Keratinocyte (primary cell): ENCODE data around the gene BCO2. TPM values are rescaled to one million over a fixed set of nuclear protein-coding genes. Genes with fewer than 3 reads are reported as not detected.

ENCODE experiments used
- DNase-seq: peaks from one replicate; pipeline ENCODE4 v3.0.0-alpha.2; 2011; ENCODE audit warnings: low read depth, missing footprints, low spot score
- FAIRE-seq: peaks from 2 replicates; lab custom pipeline; 2011; peaks lifted over from hg19 to GRCh38; lab: Jason Lieb, UNC
- H2AFZ ChIP-seq: 2 replicates; pipeline ENCODE4 v1.6.0; 2012; ENCODE audit warnings: low read length, control low read depth, inconsistent platforms; ENCODE audit not compliant: control insufficient read depth
- H3K27ac ChIP-seq: 2 replicates; pipeline ENCODE4 v1.5.1; 2011; ENCODE audit warnings: low read length; ENCODE audit not compliant: control insufficient read depth, insufficient read depth
- H3K27me3 ChIP-seq: 3 replicates; pipeline ENCODE4 v1.6.0; 2011; ENCODE audit warnings: low read length; ENCODE audit not compliant: control insufficient read depth, insufficient read depth; ENCODE audit errors: extremely low read depth
- H3K36me3 ChIP-seq, 2 experiments: 2 replicates in 1 of 2; 3 replicates in 1 of 2; pipeline ENCODE4 v1.5.1; 2011; ENCODE audit warnings: low read length in 2 of 2, mild to moderate bottlenecking in 1 of 2; ENCODE audit not compliant: control insufficient read depth in 2 of 2, insufficient read depth in 2 of 2; ENCODE audit errors: extremely low read depth in 1 of 2
- H3K4me1 ChIP-seq: 3 replicates; pipeline ENCODE4 v1.5.1; 2011; ENCODE audit warnings: low read length; ENCODE audit not compliant: control insufficient read depth, insufficient read depth; ENCODE audit errors: extremely low read depth
- H3K4me2 ChIP-seq: 3 replicates; pipeline ENCODE4 v1.6.0; 2011; ENCODE audit warnings: low read depth, low read length; ENCODE audit not compliant: control insufficient read depth, insufficient read depth; ENCODE audit errors: extremely low read depth
- H3K4me3 ChIP-seq, 3 experiments: fragments of 200-600 bp in 1 of 3; sonication (generic) in 1 of 3; 2 replicates in 2 of 3; 3 replicates in 1 of 3; pipeline ENCODE4 v1.5.1; 2011 to 2016; ENCODE audit warnings: low read length in 3 of 3, mild to moderate bottlenecking in 3 of 3, control low read depth in 2 of 3, inconsistent platforms in 1 of 3, low read depth in 1 of 3, mixed read lengths in 1 of 3, mixed run types in 1 of 3, moderate library complexity in 1 of 3; ENCODE audit not compliant: control insufficient read depth in 2 of 3, insufficient read depth in 2 of 3; ENCODE audit errors: extremely low read depth in 1 of 3
- H3K79me2 ChIP-seq: 2 replicates; pipeline ENCODE4 v1.6.0; 2012; ENCODE audit warnings: low read length; ENCODE audit not compliant: control insufficient read depth, insufficient read depth
- H3K9ac ChIP-seq: 3 replicates; pipeline ENCODE4 v1.6.0; 2011; ENCODE audit warnings: low read length; ENCODE audit not compliant: control insufficient read depth, insufficient read depth; ENCODE audit errors: extremely low read depth
- H3K9me1 ChIP-seq: 3 replicates; pipeline ENCODE4 v1.6.0; 2011; ENCODE audit warnings: low read length; ENCODE audit not compliant: control insufficient read depth, insufficient read depth; ENCODE audit errors: extremely low read depth
- H3K9me3 ChIP-seq: 2 replicates; pipeline ENCODE4 v1.5.1; 2012; ENCODE audit warnings: low read depth, low read length; ENCODE audit not compliant: control insufficient read depth
- H4K20me1 ChIP-seq: 3 replicates; pipeline ENCODE4 v1.6.0; 2011; ENCODE audit warnings: low read length; ENCODE audit not compliant: control insufficient read depth, insufficient read depth; ENCODE audit errors: extremely low read depth
- CTCF ChIP-seq, 3 experiments: IDR thresholded peaks in 1 of 3; conservative IDR thresholded peaks in 1 of 3; optimal IDR thresholded peaks in 1 of 3; 2 replicates in 2 of 3; 3 replicates in 1 of 3; pipeline versions ENCODE3 to v1.5.1; 2011; ENCODE audit warnings: low read length in 3 of 3, mild to moderate bottlenecking in 3 of 3, moderate library complexity in 2 of 3, control low read depth in 1 of 3, inconsistent platforms in 1 of 3; ENCODE audit not compliant: insufficient read depth in 2 of 3; ENCODE audit errors: extremely low read depth in 1 of 3
- EZH2 ChIP-seq: IDR thresholded peaks from one replicate; pipeline ENCODE4 v1.6.1; 2012; ENCODE audit warnings: inconsistent platforms, mild to moderate bottlenecking, low read length, moderate library complexity
- dilution Hi-C: fragments of 300-500 bp; cut with MboI; formaldehyde crosslinking; loops from one replicate; pipeline ENCODE4 v1.7.0; 2020; ENCODE audit warnings: low sequenced_read_pairs; ENCODE audit not compliant: extremely low pct_ligation_motif_present
- polyA plus RNA-seq, 5 experiments: library from polyadenylated mRNA; depleted of rRNA in 3 of 5; stranded (reverse) in 3 of 5; stranded (forward) in 1 of 5; unstranded in 1 of 5; fragments of >200 nt; gene quantifications; 1 replicate in 1 of 5; 2 replicates in 3 of 5; 3 replicates in 1 of 5; pipeline versions ENCODE4 v1.2.1 to v1.2.3, GENCODE V29; 2011 to 2012; ENCODE audit warnings: missing spikeins in 2 of 5, low read depth in 1 of 5, low replicate concordance in 1 of 5

BCO2 gene
- polyA plus RNA-seq, 1 donor (not counting 4 experiments of a cell fraction or from before 2014, with no cell fraction given), result 0.37 TPM

GRCh38 chr11:112248201-112248600, 72.9 kb downstream of the BCO2 start:
- Histone ChIP-seq H3K9ac (no peak overlapping the region), H3K9me1 (no peaks in the 10 kb centered on the region), H3K79me2 (no peaks in the 10 kb centered on the region), H3K36me3 (no peaks in the 10 kb centered on the region), H3K4me1 (no peaks in the 10 kb centered on the region), H3K4me3 (no peak overlapping the region), H3K27ac (no peak overlapping the region), H4K20me1 (no peaks in the 10 kb centered on the region), H3K4me2 (no peak overlapping the region), H3K9me3 (no peaks in the 10 kb centered on the region), H2AFZ (no peak overlapping the region), H3K27me3 (no peaks in the 10 kb centered on the region)
- dilution Hi-C loops, result no loop called here
- DNase-seq (no peak), FAIRE-seq (no peak)
- TF ChIP-seq CTCF (optimal IDR thresholded peaks at IDR 0.05 in 1 of 3, IDR thresholded peaks at IDR 0.05 in 1 of 3, conservative IDR thresholded peaks at IDR 0.05 in 1 of 3; ENCODE audit: extremely low read depth in 1 of 3, insufficient read depth in 2 of 3, low read length in 3 of 3), result no peak
- no peak for TF ChIP-seq EZH2

GRCh38 chr11:112249871-112250610, 74.7 kb downstream of the BCO2 start:
- no peak overlapping the region for H3K27ac ChIP-seq
- TF ChIP-seq CTCF (optimal IDR thresholded peaks at IDR 0.05 in 1 of 3, IDR thresholded peaks at IDR 0.05 in 1 of 3, conservative IDR thresholded peaks at IDR 0.05 in 1 of 3; ENCODE audit: extremely low read depth in 1 of 3, insufficient read depth in 2 of 3, low read length in 3 of 3) (no peak), EZH2 (no peak)
- no peaks in the 10 kb centered on the region for H3K9me1 ChIP-seq
- no peaks in the 10 kb centered on the region for H3K4me1 ChIP-seq
- H2AFZ ChIP-seq, result no peak overlapping the region
- no peaks in the 10 kb centered on the region for H4K20me1 ChIP-seq
- no peak overlapping the region for H3K9ac ChIP-seq
- H3K4me3 ChIP-seq, result no peak overlapping the region
- no peaks in the 10 kb centered on the region for H3K9me3 ChIP-seq
- H3K79me2 ChIP-seq, result no peaks in the 10 kb centered on the region
- DNase-seq, result no peak
- H3K27me3 ChIP-seq, result no peaks in the 10 kb centered on the region
- no peak overlapping the region for H3K4me2 ChIP-seq
- H3K36me3 ChIP-seq, result no peaks in the 10 kb centered on the region
- dilution Hi-C loops, result no loop called here
- no peak for FAIRE-seq
